Chondrocyte (in vitro differentiated cells): Measurements from ENCODE around the gene NYAP2. TPM values are rescaled to one million over a fixed set of nuclear protein-coding genes. Genes with fewer than 3 reads are reported as not detected.

Source experiments
- DNase-seq: peaks from one replicate; pipeline ENCODE4 v3.0.0; 2021; ENCODE audit warnings: mixed read lengths, low spot score
- H3K27ac Mint-ChIP-seq: one replicate; pipeline ENCODE4 v1.8.0; 2021; ENCODE audit warnings: mild to moderate bottlenecking, moderate library complexity, mixed read lengths; ENCODE audit not compliant: unreplicated experiment
- H3K27me3 Mint-ChIP-seq: 2 replicates; pipeline ENCODE4 v1.8.0; 2021; ENCODE audit warnings: low read depth, mixed read lengths
- H3K36me3 Mint-ChIP-seq: 2 replicates; pipeline ENCODE4 v1.8.0; 2021; ENCODE audit warnings: low read depth, mixed read lengths
- H3K4me1 Mint-ChIP-seq: 2 replicates; pipeline ENCODE4 v1.8.0; 2021; ENCODE audit warnings: low read depth, mild to moderate bottlenecking, mixed read lengths
- H3K4me3 Mint-ChIP-seq: one replicate; pipeline ENCODE4 v1.8.0; 2021; ENCODE audit warnings: mild to moderate bottlenecking, moderate library complexity, mixed read lengths; ENCODE audit not compliant: unreplicated experiment
- H3K9me3 Mint-ChIP-seq: 2 replicates; pipeline ENCODE4 v1.8.0; 2021; ENCODE audit warnings: low read depth, mixed read lengths
- total RNA-seq: library from RNA; stranded (reverse); gene quantifications from 3 replicates; pipeline ENCODE4 v1.2.1, GENCODE V29; 2021
- TF ChIP-seq, protein P1 (sequence below): fragments of 200-600 bp; sonication (generic); IDR thresholded peaks from 2 replicates; pipeline ENCODE4 v1.5.0; 2021; ENCODE audit warnings: antibody characterized with exemption, mild to moderate bottlenecking, moderate library complexity

NYAP2 gene
- total RNA-seq, 1 donor from 2014 or later: 0.05 TPM

DNA sequence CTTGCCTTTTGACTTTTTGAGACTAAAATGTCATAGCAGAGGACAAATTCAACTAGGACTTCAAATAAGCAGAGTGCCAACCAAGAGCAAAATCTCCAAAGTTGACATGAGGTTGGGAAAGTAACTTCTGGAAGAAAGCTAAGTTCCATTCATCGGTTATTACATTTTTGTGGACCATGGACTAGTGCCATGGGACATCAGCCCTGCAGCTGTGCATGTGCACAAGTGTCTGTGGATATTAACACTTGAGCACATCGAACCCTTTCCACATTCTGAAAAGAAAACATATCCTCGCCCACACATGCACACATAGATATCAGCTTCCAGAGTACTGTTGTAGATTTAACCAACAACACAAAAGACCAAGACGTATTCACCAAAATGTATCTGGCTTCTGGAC, 262.6 kb downstream of the NYAP2 start:
- Mint-ChIP-seq H3K27ac (no peak overlapping the region), H3K27me3 (no peaks in the 10 kb centered on the region), H3K4me3 (no peak overlapping the region), H3K9me3 (no peaks in the 10 kb centered on the region), H3K4me1 (no peaks in the 10 kb centered on the region), H3K36me3 (no peaks in the 10 kb centered on the region)
- DNase-seq: no peak
- TF ChIP-seq, protein P1, sequence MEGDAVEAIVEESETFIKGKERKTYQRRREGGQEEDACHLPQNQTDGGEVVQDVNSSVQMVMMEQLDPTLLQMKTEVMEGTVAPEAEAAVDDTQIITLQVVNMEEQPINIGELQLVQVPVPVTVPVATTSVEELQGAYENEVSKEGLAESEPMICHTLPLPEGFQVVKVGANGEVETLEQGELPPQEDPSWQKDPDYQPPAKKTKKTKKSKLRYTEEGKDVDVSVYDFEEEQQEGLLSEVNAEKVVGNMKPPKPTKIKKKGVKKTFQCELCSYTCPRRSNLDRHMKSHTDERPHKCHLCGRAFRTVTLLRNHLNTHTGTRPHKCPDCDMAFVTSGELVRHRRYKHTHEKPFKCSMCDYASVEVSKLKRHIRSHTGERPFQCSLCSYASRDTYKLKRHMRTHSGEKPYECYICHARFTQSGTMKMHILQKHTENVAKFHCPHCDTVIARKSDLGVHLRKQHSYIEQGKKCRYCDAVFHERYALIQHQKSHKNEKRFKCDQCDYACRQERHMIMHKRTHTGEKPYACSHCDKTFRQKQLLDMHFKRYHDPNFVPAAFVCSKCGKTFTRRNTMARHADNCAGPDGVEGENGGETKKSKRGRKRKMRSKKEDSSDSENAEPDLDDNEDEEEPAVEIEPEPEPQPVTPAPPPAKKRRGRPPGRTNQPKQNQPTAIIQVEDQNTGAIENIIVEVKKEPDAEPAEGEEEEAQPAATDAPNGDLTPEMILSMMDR: no peak

DNA sequence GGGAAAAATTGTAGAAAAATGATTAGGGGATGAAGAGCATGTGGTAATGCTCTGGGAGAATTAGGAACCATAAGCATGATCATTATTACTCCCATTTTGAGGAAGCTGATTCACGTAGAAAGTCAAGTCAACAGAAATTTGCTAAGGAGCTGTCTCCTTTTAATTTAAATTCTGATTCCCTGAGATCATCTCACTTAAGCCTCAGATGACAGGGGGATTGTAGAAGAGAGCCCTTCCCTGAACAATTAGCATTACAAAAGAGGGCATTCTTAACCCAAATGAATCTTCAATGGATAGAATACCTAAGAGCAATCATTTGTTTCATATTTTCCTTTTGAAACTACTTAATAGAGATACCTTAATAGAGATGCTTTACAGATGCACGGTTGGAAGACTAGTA, 267.9 kb downstream of the NYAP2 start:
- TF ChIP-seq, protein P1: no peak
- Mint-ChIP-seq H3K9me3 (no peaks in the 10 kb centered on the region), H3K4me1 (no peaks in the 10 kb centered on the region), H3K27ac (no peak overlapping the region), H3K36me3 (no peaks in the 10 kb centered on the region), H3K4me3 (no peak overlapping the region), H3K27me3 (no peaks in the 10 kb centered on the region)
- DNase-seq: no peak

DNA sequence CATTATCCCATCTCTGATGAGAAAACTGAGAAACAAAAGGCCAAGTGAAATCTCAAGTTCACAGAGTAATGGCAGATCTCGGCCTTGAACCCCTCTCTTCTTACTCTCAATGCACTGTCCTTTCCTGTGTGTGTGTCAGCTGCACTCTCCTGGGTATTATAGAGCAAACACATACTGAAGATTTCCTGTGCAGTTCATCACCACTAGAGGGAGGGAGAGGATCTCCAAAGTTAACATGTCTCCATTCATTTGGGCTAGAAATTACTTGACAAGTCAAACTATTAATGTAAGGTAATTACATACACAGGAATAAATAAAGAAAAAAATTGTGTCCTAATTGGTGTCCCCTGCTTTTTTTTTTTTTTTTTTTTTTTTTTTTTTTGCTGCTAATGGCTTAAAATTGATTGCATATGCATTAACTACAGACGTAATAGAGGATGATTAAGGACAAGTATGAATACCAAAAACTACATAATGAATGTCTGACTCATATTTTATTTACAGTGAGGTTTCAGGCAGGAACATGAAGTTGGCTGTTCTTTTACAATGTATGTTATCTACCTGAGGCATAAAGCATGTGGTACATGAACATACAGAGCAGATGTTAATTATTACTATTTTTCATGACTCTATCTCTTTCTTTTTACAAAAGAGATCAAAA, 269.2 kb downstream of the NYAP2 start:
- H3K27me3 Mint-ChIP-seq: no peaks in the 10 kb centered on the region
- no peaks in the 10 kb centered on the region for H3K9me3 Mint-ChIP-seq
- no peaks in the 10 kb centered on the region for H3K4me1 Mint-ChIP-seq
- no peaks in the 10 kb centered on the region for H3K36me3 Mint-ChIP-seq
- TF ChIP-seq, protein P1: peak; percentile 89
- no peak overlapping the region for H3K27ac Mint-ChIP-seq
- no peak for DNase-seq
- H3K4me3 Mint-ChIP-seq: no peak overlapping the region

DNA sequence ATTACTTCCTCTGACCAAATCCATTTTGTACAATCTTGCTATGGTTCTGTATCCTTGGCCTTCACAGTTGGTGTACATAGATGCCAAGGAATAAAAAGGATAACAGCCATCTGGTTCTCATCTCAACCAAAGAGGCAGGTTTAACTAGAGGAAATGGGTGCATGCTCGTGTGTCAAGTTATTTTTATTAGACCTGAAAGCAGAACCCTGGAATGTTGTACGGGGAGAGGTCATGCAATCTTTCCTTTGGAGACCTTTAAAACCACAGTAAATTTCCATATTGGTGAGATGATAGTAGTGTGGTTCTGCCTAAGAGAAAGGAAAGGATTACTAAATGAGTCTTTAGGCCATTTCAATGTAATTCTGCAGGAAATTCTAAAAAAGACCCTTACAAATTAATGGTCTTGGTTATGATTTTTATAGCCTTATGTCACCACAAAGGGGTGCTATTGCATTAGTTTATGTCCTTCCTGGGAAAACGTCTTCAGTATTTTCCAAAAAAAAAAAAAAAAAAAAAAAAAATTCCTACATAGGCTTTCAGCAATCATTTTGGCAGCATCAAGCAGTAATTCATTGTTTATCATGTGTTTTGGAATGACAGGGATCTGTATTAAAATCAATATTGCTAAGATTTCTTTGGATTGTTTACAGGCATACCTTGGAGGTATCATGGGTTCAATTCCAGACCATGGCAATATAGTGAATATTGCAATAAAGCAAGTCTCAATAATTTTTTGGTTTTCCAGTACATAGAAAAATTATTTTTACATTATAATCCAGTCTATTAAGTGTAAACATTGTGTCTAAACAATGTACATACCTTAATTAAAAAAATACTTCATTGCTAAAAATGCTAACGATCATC, 270.8 kb downstream of the NYAP2 start:
- TF ChIP-seq, protein P1: peak; percentile 90
- no peaks in the 10 kb centered on the region for H3K36me3 Mint-ChIP-seq
- H3K4me1 Mint-ChIP-seq: no peaks in the 10 kb centered on the region
- H3K27ac Mint-ChIP-seq: no peak overlapping the region
- no peak for DNase-seq
- no peaks in the 10 kb centered on the region for H3K27me3 Mint-ChIP-seq
- no peaks in the 10 kb centered on the region for H3K9me3 Mint-ChIP-seq
- H3K4me3 Mint-ChIP-seq: no peak overlapping the region

DNA sequence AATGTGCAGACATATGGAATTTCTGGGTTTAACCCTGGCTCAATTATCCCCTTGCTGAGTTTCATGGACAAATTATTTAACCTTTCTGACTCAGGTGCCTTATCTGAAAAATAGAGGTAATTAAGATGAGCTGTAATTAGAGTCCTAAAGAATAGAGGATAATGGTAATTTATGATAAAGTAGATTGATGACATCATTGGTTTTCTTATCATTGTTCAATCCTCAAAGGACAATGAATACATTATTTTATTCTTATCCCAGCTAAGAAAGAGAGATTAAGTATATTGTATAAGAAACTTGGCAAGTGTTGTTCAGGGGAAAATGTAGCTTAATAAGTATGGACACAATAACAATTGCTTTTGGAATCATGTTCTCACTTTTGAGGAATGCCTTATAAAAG, 279.3 kb downstream of the NYAP2 start:
- no peak for DNase-seq
- H3K9me3 Mint-ChIP-seq: peaks cover 5% of the 10 kb centered on the region
- TF ChIP-seq, protein P1: no peak
- peaks cover 3% of the 10 kb centered on the region for H3K4me1 Mint-ChIP-seq
- no peak overlapping the region for H3K4me3 Mint-ChIP-seq
- no peaks in the 10 kb centered on the region for H3K36me3 Mint-ChIP-seq
- H3K27ac Mint-ChIP-seq: no peak overlapping the region
- no peaks in the 10 kb centered on the region for H3K27me3 Mint-ChIP-seq
